WTC11 (cell line): ENCODE data around the gene CPSF7.

Experiments
- FOXK1 ChIP-seq: sonication (generic); formaldehyde crosslinking; IDR thresholded peaks from 2 replicates; pipeline ENCODE4 v1.8.0; 2022; ENCODE audit warnings: mild to moderate bottlenecking, moderate library complexity, missing genetic modification reagents
- GABPB1 ChIP-seq: sonication (generic); formaldehyde crosslinking; IDR thresholded peaks from 2 replicates; pipeline ENCODE4 v1.8.1; 2023; ENCODE audit warnings: mild to moderate bottlenecking, missing genetic modification reagents
- HMGXB4 ChIP-seq: sonication (generic); formaldehyde crosslinking; IDR thresholded peaks from 2 replicates; pipeline ENCODE4 v1.8.1; 2023; ENCODE audit warnings: mild to moderate bottlenecking, moderate library complexity, missing genetic modification reagents
- KAT7 ChIP-seq: sonication (generic); formaldehyde crosslinking; IDR thresholded peaks from 2 replicates; pipeline ENCODE4 v1.8.1; 2023; ENCODE audit warnings: missing genetic modification reagents, mild to moderate bottlenecking, borderline replicate concordance
- MAX ChIP-seq: sonication (generic); formaldehyde crosslinking; IDR thresholded peaks from 2 replicates; pipeline ENCODE4 v1.8.0; 2022; ENCODE audit warnings: mild to moderate bottlenecking, missing genetic modification reagents
- MLX ChIP-seq: sonication (generic); formaldehyde crosslinking; IDR thresholded peaks from 2 replicates; pipeline ENCODE4 v1.8.1; 2023; ENCODE audit warnings: mild to moderate bottlenecking, missing genetic modification reagents, moderate library complexity
- NR2C2 ChIP-seq: sonication (generic); formaldehyde crosslinking; IDR thresholded peaks from 2 replicates; pipeline ENCODE4 v1.8.0; 2022; ENCODE audit warnings: mild to moderate bottlenecking, missing genetic modification reagents
- ZBTB21 ChIP-seq: sonication (generic); formaldehyde crosslinking; IDR thresholded peaks from 2 replicates; pipeline ENCODE4 v1.8.1; 2023; ENCODE audit warnings: mild to moderate bottlenecking, missing genetic modification reagents, borderline replicate concordance
- ZNF121 ChIP-seq: sonication (generic); formaldehyde crosslinking; IDR thresholded peaks from 2 replicates; pipeline ENCODE4 v1.8.0; 2023; ENCODE audit warnings: missing genetic modification reagents
- ZNF423 ChIP-seq: fragments of 250-450 bp; sonication (Bioruptor Pico); IDR thresholded peaks from 2 replicates; pipeline ENCODE4 v2.1.2; 2022; ENCODE audit warnings: mild to moderate bottlenecking, moderate library complexity
- TF ChIP-seq, protein P1 (sequence below): fragments of 200-600 bp; IDR thresholded peaks from 2 replicates; pipeline ENCODE4 v1.8.0; 2022; ENCODE audit warnings: antibody characterized with exemption
- TF ChIP-seq, protein P2 (sequence below): sonication (generic); formaldehyde crosslinking; IDR thresholded peaks from 2 replicates; pipeline ENCODE4 v1.8.1; 2022; ENCODE audit warnings: low read depth, missing genetic modification reagents, borderline replicate concordance

DNA sequence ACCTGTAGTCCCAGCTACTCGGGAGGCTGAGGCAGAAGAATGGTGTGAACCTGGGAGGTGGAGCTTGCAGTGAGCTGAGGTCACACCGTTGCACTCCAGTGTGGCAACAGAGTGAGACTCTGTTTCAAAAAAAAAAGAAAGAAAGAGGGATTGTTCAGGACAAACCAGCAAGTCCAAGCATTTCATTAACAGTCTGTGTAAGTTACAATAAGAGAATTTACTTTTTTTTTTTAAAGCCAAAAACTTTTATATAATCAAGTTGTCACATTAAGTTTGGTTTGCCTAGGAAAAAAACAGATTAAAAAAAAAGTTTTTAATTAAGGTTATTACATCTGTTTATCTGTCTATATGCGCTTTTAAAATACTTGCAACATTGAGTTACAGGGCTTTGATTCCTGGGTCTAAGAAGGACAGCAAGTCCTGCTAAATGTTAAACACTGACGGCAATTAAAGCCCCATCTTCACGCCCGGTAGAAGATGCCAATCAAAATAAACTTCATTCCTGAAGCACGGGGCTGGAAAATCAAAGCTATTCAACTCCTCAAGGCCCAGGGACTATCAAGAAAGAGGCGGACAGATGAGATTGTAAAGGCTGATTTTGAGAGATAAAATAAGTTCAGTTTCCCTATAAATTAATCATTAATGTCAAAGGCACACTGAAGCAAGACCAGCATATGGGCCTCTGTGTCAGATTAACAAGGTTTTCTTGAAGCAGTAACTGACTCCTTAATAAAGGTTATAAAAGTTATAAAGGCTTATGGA lies 56.9 kb downstream of the CPSF7 start:
- TF ChIP-seq, protein P1, sequence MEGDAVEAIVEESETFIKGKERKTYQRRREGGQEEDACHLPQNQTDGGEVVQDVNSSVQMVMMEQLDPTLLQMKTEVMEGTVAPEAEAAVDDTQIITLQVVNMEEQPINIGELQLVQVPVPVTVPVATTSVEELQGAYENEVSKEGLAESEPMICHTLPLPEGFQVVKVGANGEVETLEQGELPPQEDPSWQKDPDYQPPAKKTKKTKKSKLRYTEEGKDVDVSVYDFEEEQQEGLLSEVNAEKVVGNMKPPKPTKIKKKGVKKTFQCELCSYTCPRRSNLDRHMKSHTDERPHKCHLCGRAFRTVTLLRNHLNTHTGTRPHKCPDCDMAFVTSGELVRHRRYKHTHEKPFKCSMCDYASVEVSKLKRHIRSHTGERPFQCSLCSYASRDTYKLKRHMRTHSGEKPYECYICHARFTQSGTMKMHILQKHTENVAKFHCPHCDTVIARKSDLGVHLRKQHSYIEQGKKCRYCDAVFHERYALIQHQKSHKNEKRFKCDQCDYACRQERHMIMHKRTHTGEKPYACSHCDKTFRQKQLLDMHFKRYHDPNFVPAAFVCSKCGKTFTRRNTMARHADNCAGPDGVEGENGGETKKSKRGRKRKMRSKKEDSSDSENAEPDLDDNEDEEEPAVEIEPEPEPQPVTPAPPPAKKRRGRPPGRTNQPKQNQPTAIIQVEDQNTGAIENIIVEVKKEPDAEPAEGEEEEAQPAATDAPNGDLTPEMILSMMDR: no peak
- no peak for TF ChIP-seq ZNF121 (CRISPR knock-in tag)
- TF ChIP-seq NR2C2 (CRISPR knock-in tag): no peak
- TF ChIP-seq HMGXB4 (CRISPR knock-in tag): no peak
- TF ChIP-seq, protein P2, sequence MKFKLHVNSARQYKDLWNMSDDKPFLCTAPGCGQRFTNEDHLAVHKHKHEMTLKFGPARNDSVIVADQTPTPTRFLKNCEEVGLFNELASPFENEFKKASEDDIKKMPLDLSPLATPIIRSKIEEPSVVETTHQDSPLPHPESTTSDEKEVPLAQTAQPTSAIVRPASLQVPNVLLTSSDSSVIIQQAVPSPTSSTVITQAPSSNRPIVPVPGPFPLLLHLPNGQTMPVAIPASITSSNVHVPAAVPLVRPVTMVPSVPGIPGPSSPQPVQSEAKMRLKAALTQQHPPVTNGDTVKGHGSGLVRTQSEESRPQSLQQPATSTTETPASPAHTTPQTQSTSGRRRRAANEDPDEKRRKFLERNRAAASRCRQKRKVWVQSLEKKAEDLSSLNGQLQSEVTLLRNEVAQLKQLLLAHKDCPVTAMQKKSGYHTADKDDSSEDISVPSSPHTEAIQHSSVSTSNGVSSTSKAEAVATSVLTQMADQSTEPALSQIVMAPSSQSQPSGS (CRISPR knock-in tag): no peak
- no peak for TF ChIP-seq FOXK1 (CRISPR knock-in tag)
- no peak for TF ChIP-seq ZNF423 (CRISPR knock-in tag)
- TF ChIP-seq MLX (CRISPR knock-in tag): no peak
- TF ChIP-seq ZBTB21 (CRISPR knock-in tag): no peak
- no peak for TF ChIP-seq GABPB1
- TF ChIP-seq KAT7 (CRISPR knock-in tag): no peak
- TF ChIP-seq MAX: no peak
